NCI-H446 (cell line): ENCODE results near the gene ADH7.
"Not testable (repeated sequence)": the region's sequence is repeated elsewhere in the genome, so short reads cannot be mapped to it uniquely, and the experiment has no call there.

Source experiments
- DNase-seq, 2 experiments: peaks; one replicate each; lab custom pipeline; 2025; lab: John Stamatoyannopoulos, UW

ADH7 gene

GRCh38 chr4:99415762-99416161 is 19.4 kb downstream of the ADH7 start:
- not testable (repeated sequence) for DNase-seq

- DNase-seq: not testable (repeated sequence)
Measured at GRCh38 chr4:99414902-99415301, 20.2 kb downstream of the ADH7 start.

GRCh38 chr4:99414401-99414800 is 20.7 kb downstream of the ADH7 start:
- no peak for DNase-seq

- no peak for DNase-seq
Measured at GRCh38 chr4:99413140-99413539, 22.0 kb downstream of the ADH7 start.

- no peak for DNase-seq
Measured at GRCh38 chr4:99411041-99411440, 24.1 kb downstream of the ADH7 start.

- no peak for DNase-seq
Measured at GRCh38 chr4:99410075-99410474, 25.1 kb downstream of the ADH7 start.

- DNase-seq: no peak
Measured at GRCh38 chr4:99408346-99408745, 26.8 kb downstream of the ADH7 start.

- peak; percentile 27 to 66 for DNase-seq
Measured at GRCh38 chr4:99405433-99406115, 29.6 kb downstream of the ADH7 start.

GRCh38 chr4:99404595-99405287 is 30.4 kb downstream of the ADH7 start:
- DNase-seq: no peak

- DNase-seq: no peak
Measured at GRCh38 chr4:99403380-99404184, 31.6 kb downstream of the ADH7 start.

- DNase-seq: no peak
Measured at GRCh38 chr4:99402765-99403164, 32.4 kb downstream of the ADH7 start.

GRCh38 chr4:99400831-99401230 is 34.3 kb downstream of the ADH7 start:
- DNase-seq: no peak

GRCh38 chr4:99399017-99399416 is 36.1 kb downstream of the ADH7 start:
- no peak for DNase-seq

- no peak for DNase-seq
Measured at GRCh38 chr4:99395595-99396364, 39.4 kb downstream of the ADH7 start.

GRCh38 chr4:99394896-99395295 is 40.2 kb downstream of the ADH7 start:
- no peak for DNase-seq

GRCh38 chr4:99390055-99390454 is 45.1 kb downstream of the ADH7 start:
- DNase-seq: no peak

- no peak for DNase-seq
Measured at GRCh38 chr4:99389606-99390005, 45.5 kb downstream of the ADH7 start.

GRCh38 chr4:99383833-99384392 is 51.2 kb downstream of the ADH7 start:
- DNase-seq: no peak

- DNase-seq: no peak
Measured at GRCh38 chr4:99383399-99383798, 51.7 kb downstream of the ADH7 start.

- no peak for DNase-seq
Measured at GRCh38 chr4:99382745-99383360, 52.3 kb downstream of the ADH7 start.

GRCh38 chr4:99381588-99382175 is 53.5 kb downstream of the ADH7 start:
- DNase-seq: no peak
